ENCODE measurements around the gene CFAP73.

The CFAP73 gene

GRCh38 chr12:113186666-113187325 is 37.3 kb downstream of the CFAP73 start:
- DNase-seq (ENCODE audit: extremely low read depth, low read depth), result no peak
- peak overlapping the region; percentile 86 for H3K4me3 ChIP-seq (replicated peaks; ENCODE audit: low read depth, low read length)
- TF ChIP-seq CTCF (IDR thresholded peaks at IDR 0.05; ENCODE audit: low read depth, low read length, missing control alignments), result no peak

DNA sequence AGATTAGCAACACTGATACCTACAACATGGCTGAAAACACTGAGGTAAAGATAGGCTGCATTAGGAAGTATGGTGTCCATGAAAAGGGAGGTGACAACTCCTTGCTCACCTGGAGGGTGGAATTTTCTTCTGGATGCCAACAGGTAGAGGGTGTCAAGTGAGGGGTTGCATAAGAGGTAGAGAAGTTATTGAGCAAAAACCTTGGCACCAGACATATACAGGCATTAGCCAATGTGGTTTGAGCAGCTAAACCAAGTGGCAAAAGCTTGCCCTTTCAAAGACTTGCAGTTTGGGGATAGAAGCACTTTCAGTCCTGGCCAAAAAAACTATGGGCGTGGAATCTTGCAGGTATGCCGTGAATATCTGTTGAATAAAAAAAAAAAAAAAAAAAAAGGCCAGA is 39.8 kb downstream of the CFAP73 start:
- TF ChIP-seq CTCF (IDR thresholded peaks at IDR 0.05; ENCODE audit: low read depth, low read length, missing control alignments), result no peak
- DNase-seq (ENCODE audit: extremely low read depth, low read depth), result no peak
- no peak overlapping the region for H3K4me3 ChIP-seq (replicated peaks; ENCODE audit: low read depth, low read length)

- TF ChIP-seq CTCF (IDR thresholded peaks at IDR 0.05; ENCODE audit: low read depth, low read length, missing control alignments), result no peak
- no peak for DNase-seq (ENCODE audit: extremely low read depth, low read depth)
- H3K4me3 ChIP-seq (replicated peaks; ENCODE audit: low read depth, low read length), result no peak overlapping the region
Observed at GRCh38 chr12:113190761-113191160, 41.2 kb downstream of the CFAP73 start.

DNA sequence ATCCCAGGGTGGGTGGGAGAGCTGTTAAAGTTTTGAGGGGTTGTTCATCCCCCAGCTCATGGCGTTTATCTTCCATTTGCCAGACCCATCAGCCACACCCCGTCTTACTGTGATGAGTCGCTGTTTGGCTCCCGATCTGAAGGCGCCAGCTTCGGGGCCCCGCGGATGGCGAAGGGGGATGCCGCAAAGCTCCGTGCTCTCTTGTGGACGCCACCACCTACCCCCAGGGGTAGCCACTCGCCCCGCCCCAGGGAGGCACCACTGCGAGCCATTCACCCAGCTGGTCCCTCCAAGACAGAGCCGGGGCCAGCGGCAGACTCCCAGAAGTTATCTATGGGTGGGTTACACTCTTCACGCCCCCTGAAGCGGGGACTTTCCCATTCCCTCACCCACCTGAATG is 41.7 kb downstream of the CFAP73 start:
- no peak for DNase-seq (ENCODE audit: extremely low read depth, low read depth)
- no peak overlapping the region for H3K4me3 ChIP-seq (replicated peaks; ENCODE audit: low read depth, low read length)
- no peak for TF ChIP-seq CTCF (IDR thresholded peaks at IDR 0.05; ENCODE audit: low read depth, low read length, missing control alignments)

- no peak for DNase-seq (ENCODE audit: extremely low read depth, low read depth)
- peak; percentile 4 for TF ChIP-seq CTCF (IDR thresholded peaks at IDR 0.05; ENCODE audit: low read depth, low read length, missing control alignments)
- H3K4me3 ChIP-seq (replicated peaks; ENCODE audit: low read depth, low read length), result no peak overlapping the region
Observed at GRCh38 chr12:113194971-113195391, 45.5 kb downstream of the CFAP73 start.

DNA sequence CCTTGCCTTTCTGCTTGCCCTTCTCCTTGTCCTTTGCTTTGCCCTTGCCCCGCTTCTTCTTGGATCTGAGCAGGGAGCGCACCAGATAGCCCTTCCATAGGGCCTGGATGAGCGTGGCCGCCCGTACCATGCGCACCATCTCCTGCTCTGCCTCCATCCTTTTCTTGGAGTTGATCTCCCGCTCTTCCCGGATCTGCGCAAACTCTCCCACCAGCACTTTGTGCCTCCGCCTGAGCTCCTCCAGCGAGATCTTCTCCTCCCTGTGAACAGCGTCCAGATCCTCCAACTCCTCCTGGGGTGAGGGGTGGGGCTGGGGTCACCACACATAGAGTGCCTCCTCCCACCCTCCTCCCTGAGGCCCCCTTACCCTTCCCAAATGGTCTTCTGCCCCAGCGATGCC is 46.1 kb downstream of the CFAP73 start:
- no peak for TF ChIP-seq CTCF (IDR thresholded peaks at IDR 0.05; ENCODE audit: low read depth, low read length, missing control alignments)
- DNase-seq (ENCODE audit: extremely low read depth, low read depth), result no peak
- H3K4me3 ChIP-seq (replicated peaks; ENCODE audit: low read depth, low read length), result no peak overlapping the region

- no peak for DNase-seq (ENCODE audit: extremely low read depth, low read depth)
- no peak for TF ChIP-seq CTCF (IDR thresholded peaks at IDR 0.05; ENCODE audit: low read depth, low read length, missing control alignments)
- no peak overlapping the region for H3K4me3 ChIP-seq (replicated peaks; ENCODE audit: low read depth, low read length)
Observed at GRCh38 chr12:113196582-113196981, 47.1 kb downstream of the CFAP73 start.

All from HFF-Myc (cell line).